ENCODE data around the gene TBCB.
"Not testable (repeated sequence)": the region's sequence is repeated elsewhere in the genome, so short reads cannot be mapped to it uniquely, and the experiment has no call there.

The TBCB gene

GRCh38 chr19:36115453-36116343, at the start of gene TBCB:
TSS of gene TBCB (plus strand) at chr19:36115468. CDS start at chr19:36115561, 93 bp downstream.
- peak; percentile 76 for DNase-seq

- no peak for DNase-seq
Observed at GRCh38 chr19:36067681-36068080, 47.6 kb upstream of the TBCB start.

GRCh38 chr19:36068810-36069499, 46.3 kb upstream of the TBCB start:
- DNase-seq = not testable (repeated sequence)

GRCh38 chr19:36072081-36072480, 43.2 kb upstream of the TBCB start:
- DNase-seq = no peak

GRCh38 chr19:36073121-36073876, 42.0 kb upstream of the TBCB start:
- DNase-seq = no peak

GRCh38 chr19:36079389-36079945, 35.8 kb upstream of the TBCB start:
- DNase-seq = no peak

GRCh38 chr19:36081385-36081784, 33.9 kb upstream of the TBCB start:
- DNase-seq = no peak

GRCh38 chr19:36081894-36082293, 33.4 kb upstream of the TBCB start:
- DNase-seq = no peak

GRCh38 chr19:36082916-36083315, 32.4 kb upstream of the TBCB start:
- DNase-seq = no peak

GRCh38 chr19:36084231-36085009, 30.8 kb upstream of the TBCB start:
- DNase-seq = no peak

GRCh38 chr19:36086326-36086725, 28.9 kb upstream of the TBCB start:
- no peak for DNase-seq

- DNase-seq = no peak
Observed at GRCh38 chr19:36089847-36090246, 25.4 kb upstream of the TBCB start.

- DNase-seq = no peak
Observed at GRCh38 chr19:36090910-36091695, 24.2 kb upstream of the TBCB start.

GRCh38 chr19:36092566-36092965, 22.7 kb upstream of the TBCB start:
- no peak for DNase-seq

- no peak for DNase-seq
Observed at GRCh38 chr19:36093146-36093662, 22.1 kb upstream of the TBCB start.

GRCh38 chr19:36093687-36094086, 21.6 kb upstream of the TBCB start:
- DNase-seq = no peak

GRCh38 chr19:36097036-36097435, 18.2 kb upstream of the TBCB start:
- DNase-seq = no peak

GRCh38 chr19:36099166-36099785, 16.0 kb upstream of the TBCB start:
- DNase-seq = no peak

GRCh38 chr19:36100476-36100875, 14.8 kb upstream of the TBCB start:
- DNase-seq = no peak

- DNase-seq = no peak
Observed at GRCh38 chr19:36101550-36102327, 13.5 kb upstream of the TBCB start.
